WTC11 (cell line): ENCODE data around the gene ITLN1. TPM values are rescaled to one million over a fixed set of nuclear protein-coding genes. Genes with fewer than 3 reads are reported as not detected.

Source experiments
- ATAC-seq: fragments of 200-7000 bp; cut with Tn5 transposase; 2 replicates; pipeline ENCODE4 v1.10.0; 2021; ENCODE audit warnings: mild to moderate bottlenecking, moderate library complexity
- CTCF ChIA-PET: fragments of 300-600 bp; sonication (Branson Sonifier 250); formaldehyde crosslinking; loops from one replicate; lab custom pipeline; 2021; ENCODE audit warnings: antibody characterized with exemption; lab: Charles Lee
- POLR2A ChIA-PET: fragments of 350-600 bp; sonication (Branson Sonifier 250); formaldehyde crosslinking; loops from one replicate; lab custom pipeline; 2021; ENCODE audit warnings: antibody characterized with exemption; lab: Charles Lee
- DNase-seq: peaks from one replicate; pipeline ENCODE4 v3.0.0; 2021; ENCODE audit warnings: low spot score
- H3K27ac Mint-ChIP-seq: 2 replicates; pipeline ENCODE4 v1.8.0; 2021; ENCODE audit warnings: mixed read lengths
- H3K27me3 Mint-ChIP-seq: 2 replicates; pipeline ENCODE4 v1.8.0; 2021; ENCODE audit warnings: low read depth, mild to moderate bottlenecking, moderate library complexity, mixed read lengths
- H3K36me3 Mint-ChIP-seq: 2 replicates; pipeline ENCODE4 v1.8.0; 2021; ENCODE audit warnings: mixed read lengths
- H3K4me1 Mint-ChIP-seq: 2 replicates; pipeline ENCODE4 v1.8.0; 2022; ENCODE audit warnings: mixed read lengths
- H3K4me3 Mint-ChIP-seq: 2 replicates; pipeline ENCODE4 v1.8.0; 2021; ENCODE audit warnings: mild to moderate bottlenecking, moderate library complexity, mixed read lengths
- H3K9me3 Mint-ChIP-seq: 2 replicates; pipeline ENCODE4 v1.8.0; 2021; ENCODE audit warnings: mixed read lengths
- CBFB ChIP-seq: sonication (generic); formaldehyde crosslinking; IDR thresholded peaks from 2 replicates; pipeline ENCODE4 v1.8.1; 2022; ENCODE audit warnings: mild to moderate bottlenecking, low read depth, missing genetic modification reagents
- ELF4 ChIP-seq: sonication (generic); formaldehyde crosslinking; IDR thresholded peaks from 2 replicates; pipeline ENCODE4 v1.8.1; 2022; ENCODE audit warnings: low read depth, mild to moderate bottlenecking, moderate library complexity, missing genetic modification reagents
- ETV6 ChIP-seq: sonication (generic); formaldehyde crosslinking; IDR thresholded peaks from 2 replicates; pipeline ENCODE4 v1.8.1; 2022; ENCODE audit warnings: mild to moderate bottlenecking, missing genetic modification reagents
- FOXJ3 ChIP-seq: sonication (generic); formaldehyde crosslinking; IDR thresholded peaks from 2 replicates; pipeline ENCODE4 v1.9.0; 2021; ENCODE audit warnings: missing genetic modification reagents, mild to moderate bottlenecking, borderline replicate concordance
- GRHL2 ChIP-seq: fragments of 250-450 bp; sonication (Bioruptor Pico); IDR thresholded peaks from 2 replicates; pipeline ENCODE4 v1.8.0; 2022; ENCODE audit warnings: mild to moderate bottlenecking, moderate library complexity; ENCODE audit not compliant: insufficient replicate concordance, severe bottlenecking
- MYBL2 ChIP-seq: sonication (generic); formaldehyde crosslinking; IDR thresholded peaks from 2 replicates; pipeline ENCODE4 v1.8.1; 2023; ENCODE audit warnings: mild to moderate bottlenecking, moderate library complexity, missing genetic modification reagents
- NFATC4 ChIP-seq: fragments of 250-450 bp; sonication (Bioruptor Pico); IDR thresholded peaks from 2 replicates; pipeline ENCODE4 v1.9.0; 2021; ENCODE audit warnings: mild to moderate bottlenecking
- NFYB ChIP-seq: sonication (generic); formaldehyde crosslinking; conservative IDR thresholded peaks from 2 replicates; pipeline ENCODE4 v1.8.0; 2022; ENCODE audit warnings: low read depth, missing genetic modification reagents
- NR1H2 ChIP-seq: sonication (generic); formaldehyde crosslinking; IDR thresholded peaks from 2 replicates; pipeline ENCODE4 v1.9.0; 2021; ENCODE audit warnings: mild to moderate bottlenecking, moderate library complexity, missing genetic modification reagents
- NR3C1 ChIP-seq: sonication (generic); formaldehyde crosslinking; conservative IDR thresholded peaks from 2 replicates; pipeline ENCODE4 v1.8.1; 2023; ENCODE audit warnings: low read depth, mild to moderate bottlenecking, missing genetic modification reagents
- SMAD3 ChIP-seq: sonication (generic); formaldehyde crosslinking; IDR thresholded peaks from 2 replicates; pipeline ENCODE4 v1.8.0; 2022; ENCODE audit warnings: missing genetic modification reagents, mild to moderate bottlenecking, borderline replicate concordance
- SOX15 ChIP-seq: fragments of 250-450 bp; sonication (Bioruptor Pico); IDR thresholded peaks from 2 replicates; pipeline ENCODE4 v1.9.0; 2021; ENCODE audit warnings: mild to moderate bottlenecking
- ZBTB21 ChIP-seq: sonication (generic); formaldehyde crosslinking; IDR thresholded peaks from 2 replicates; pipeline ENCODE4 v1.8.1; 2023; ENCODE audit warnings: mild to moderate bottlenecking, missing genetic modification reagents, borderline replicate concordance
- ZNF121 ChIP-seq: sonication (generic); formaldehyde crosslinking; IDR thresholded peaks from 2 replicates; pipeline ENCODE4 v1.8.0; 2023; ENCODE audit warnings: missing genetic modification reagents
- ZNF423 ChIP-seq: fragments of 250-450 bp; sonication (Bioruptor Pico); IDR thresholded peaks from 2 replicates; pipeline ENCODE4 v2.1.2; 2022; ENCODE audit warnings: mild to moderate bottlenecking, moderate library complexity
- ZNF671 ChIP-seq: fragments of 250-450 bp; sonication (Bioruptor Pico); IDR thresholded peaks from 2 replicates; pipeline ENCODE4 v1.8.0; 2021; ENCODE audit warnings: mild to moderate bottlenecking
- total RNA-seq: library from RNA; stranded (reverse); gene quantifications from 3 replicates; pipeline ENCODE4 v1.2.3, GENCODE V29; 2021
- TF ChIP-seq, protein P1 (sequence below): sonication (generic); formaldehyde crosslinking; IDR thresholded peaks from 2 replicates; pipeline ENCODE4 v1.8.0; 2022; ENCODE audit warnings: mild to moderate bottlenecking, missing genetic modification reagents
- TF ChIP-seq, protein P2 (sequence below): fragments of 250-450 bp; sonication (Bioruptor Pico); IDR thresholded peaks from 2 replicates; pipeline ENCODE4 v1.9.0; 2021; ENCODE audit warnings: mild to moderate bottlenecking
- TF ChIP-seq, protein P3 (sequence below): sonication (generic); formaldehyde crosslinking; IDR thresholded peaks from 2 replicates; pipeline ENCODE4 v1.8.1; 2023; ENCODE audit warnings: mild to moderate bottlenecking, moderate library complexity, missing genetic modification reagents
- TF ChIP-seq, protein P4 (sequence below): sonication (generic); formaldehyde crosslinking; IDR thresholded peaks from 2 replicates; pipeline ENCODE4 v1.8.1; 2022; ENCODE audit warnings: low read depth, missing genetic modification reagents, borderline replicate concordance
- TF ChIP-seq, protein P5 (sequence below): sonication (generic); formaldehyde crosslinking; IDR thresholded peaks from 2 replicates; pipeline ENCODE4 v1.8.1; 2023; ENCODE audit warnings: mild to moderate bottlenecking, missing genetic modification reagents, borderline replicate concordance
- TF ChIP-seq, protein P6 (sequence below): sonication (generic); formaldehyde crosslinking; IDR thresholded peaks from 2 replicates; pipeline ENCODE4 v1.8.1; 2023; ENCODE audit warnings: mild to moderate bottlenecking, missing genetic modification reagents, moderate library complexity

ITLN1 gene
- total RNA-seq, 1 experiment from 2014 or later = not detected

DNA sequence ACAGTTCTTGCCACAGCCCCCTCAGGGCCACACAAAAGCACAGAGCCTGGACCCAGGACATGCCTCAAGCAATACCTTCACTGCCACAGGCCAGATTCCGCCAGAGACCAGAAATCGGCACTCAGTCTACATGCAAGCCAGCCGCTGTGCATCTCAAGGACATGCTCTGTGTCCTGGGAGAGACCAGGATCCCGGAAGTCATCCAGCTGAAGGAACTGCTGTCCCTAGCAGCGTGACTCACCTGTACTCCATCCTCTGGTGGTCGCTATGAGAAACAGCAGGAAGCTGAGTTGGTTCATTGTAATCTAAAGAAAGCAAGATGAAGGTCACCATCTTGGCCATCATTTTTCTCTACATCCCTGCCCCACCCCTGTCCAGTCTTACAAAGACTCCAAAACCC, 401 bp downstream of the ITLN1 start:
- Mint-ChIP-seq H3K4me3 (no peak overlapping the region), H3K27me3 (no peaks in the 10 kb centered on the region; the same call in 1 of the 2 replicates), H3K9me3 (no peaks in the 10 kb centered on the region), H3K36me3 (no peaks in the 10 kb centered on the region), H3K27ac (no peak overlapping the region), H3K4me1 (0 out of 2 replicates have a peak, but pooled peaks cover 2% of the 10 kb centered on the region)
- ATAC-seq (peak; percentile 95), DNase-seq (no peak)
- TF ChIP-seq ELF4 (CRISPR knock-in tag) = no peak
- TF ChIP-seq ZNF671 (CRISPR knock-in tag) = no peak
- no peak for TF ChIP-seq ETV6 (CRISPR knock-in tag)
- TF ChIP-seq CBFB (CRISPR knock-in tag) = no peak
- TF ChIP-seq, protein P1, sequence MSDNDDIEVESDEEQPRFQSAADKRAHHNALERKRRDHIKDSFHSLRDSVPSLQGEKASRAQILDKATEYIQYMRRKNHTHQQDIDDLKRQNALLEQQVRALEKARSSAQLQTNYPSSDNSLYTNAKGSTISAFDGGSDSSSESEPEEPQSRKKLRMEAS (CRISPR knock-in tag) = no peak
- TF ChIP-seq SOX15 (CRISPR knock-in tag) = no peak
- no peak for TF ChIP-seq GRHL2 (CRISPR knock-in tag)
- TF ChIP-seq, protein P2, sequence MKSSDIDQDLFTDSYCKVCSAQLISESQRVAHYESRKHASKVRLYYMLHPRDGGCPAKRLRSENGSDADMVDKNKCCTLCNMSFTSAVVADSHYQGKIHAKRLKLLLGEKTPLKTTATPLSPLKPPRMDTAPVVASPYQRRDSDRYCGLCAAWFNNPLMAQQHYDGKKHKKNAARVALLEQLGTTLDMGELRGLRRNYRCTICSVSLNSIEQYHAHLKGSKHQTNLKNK (CRISPR knock-in tag) = no peak
- TF ChIP-seq ZNF423 (CRISPR knock-in tag) = no peak
- TF ChIP-seq, protein P3, sequence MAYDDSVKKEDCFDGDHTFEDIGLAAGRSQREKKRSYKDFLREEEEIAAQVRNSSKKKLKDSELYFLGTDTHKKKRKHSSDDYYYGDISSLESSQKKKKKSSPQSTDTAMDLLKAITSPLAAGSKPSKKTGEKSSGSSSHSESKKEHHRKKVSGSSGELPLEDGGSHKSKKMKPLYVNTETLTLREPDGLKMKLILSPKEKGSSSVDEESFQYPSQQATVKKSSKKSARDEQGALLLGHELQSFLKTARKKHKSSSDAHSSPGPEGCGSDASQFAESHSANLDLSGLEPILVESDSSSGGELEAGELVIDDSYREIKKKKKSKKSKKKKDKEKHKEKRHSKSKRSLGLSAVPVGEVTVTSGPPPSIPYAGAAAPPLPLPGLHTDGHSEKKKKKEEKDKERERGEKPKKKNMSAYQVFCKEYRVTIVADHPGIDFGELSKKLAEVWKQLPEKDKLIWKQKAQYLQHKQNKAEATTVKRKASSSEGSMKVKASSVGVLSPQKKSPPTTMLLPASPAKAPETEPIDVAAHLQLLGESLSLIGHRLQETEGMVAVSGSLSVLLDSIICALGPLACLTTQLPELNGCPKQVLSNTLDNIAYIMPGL (CRISPR knock-in tag) = no peak
- no peak for TF ChIP-seq NFYB (CRISPR knock-in tag)
- no peak for TF ChIP-seq MYBL2 (CRISPR knock-in tag)
- CTCF ChIA-PET = interaction anchor here (0.5 to 2.3 kb wide), 23 partner anchors 11 to 255 kb away, joined by 3 to 20 read pairs (median 5); partner anchors contain the start of gene ITLN2
- POLR2A ChIA-PET = no interaction called here

DNA sequence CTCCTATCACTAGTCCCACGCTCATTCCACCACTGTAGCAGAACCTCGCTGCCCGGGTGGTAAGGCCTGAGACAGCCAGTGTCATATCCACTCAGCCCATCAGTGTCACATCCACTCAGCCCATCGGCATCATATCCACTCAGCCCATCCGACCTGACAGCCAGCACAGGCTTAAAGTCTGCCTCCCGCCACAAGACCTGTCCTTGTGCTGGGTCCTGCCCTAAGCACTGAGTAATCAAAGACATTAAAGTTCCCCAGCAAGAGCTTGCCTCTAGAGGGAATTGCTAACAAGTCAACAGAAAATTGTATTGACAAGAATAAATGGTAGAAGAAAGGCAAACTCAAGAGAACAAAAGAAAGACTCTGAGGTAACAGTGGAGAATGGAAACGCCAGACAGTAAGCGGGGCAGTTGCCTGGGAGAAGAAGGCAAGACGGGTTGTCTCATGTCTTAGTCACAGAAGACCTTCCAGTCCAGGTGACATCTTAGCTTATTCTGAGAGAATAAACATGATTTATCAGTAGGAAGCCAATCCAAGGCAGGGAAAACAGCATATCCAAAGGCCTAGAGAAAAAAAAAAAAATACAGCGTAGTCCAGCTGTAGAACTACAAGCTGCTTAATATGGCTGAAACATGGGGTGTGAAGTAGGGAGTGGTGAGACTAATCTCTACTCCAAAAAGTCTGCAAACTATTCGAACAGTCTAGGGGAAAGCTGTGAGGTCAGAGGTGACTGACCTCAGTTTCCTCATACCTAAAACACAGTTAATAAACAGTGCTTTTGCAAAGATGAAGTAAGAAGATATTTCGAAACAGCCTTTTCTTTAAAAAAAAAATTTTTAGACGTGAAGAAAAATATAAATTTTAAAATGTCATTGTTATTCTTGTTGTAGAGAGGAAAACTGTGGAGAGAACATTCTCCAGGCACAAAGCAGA, 1.1 kb downstream of the ITLN1 start:
- ChIA-PET CTCF (interaction anchor here (0.5 to 2.3 kb wide), 24 partner anchors 10 to 334 kb away, joined by 3 to 20 read pairs (median 4); partner anchors contain the start of gene ITLN2), POLR2A (no interaction called here)
- no peak for DNase-seq
- Mint-ChIP-seq H3K27ac (no peak overlapping the region), H3K4me1 (0 out of 2 replicates have a peak, but pooled peaks cover 2% of the 10 kb centered on the region), H3K4me3 (no peak overlapping the region), H3K9me3 (no peaks in the 10 kb centered on the region), H3K27me3 (no peaks in the 10 kb centered on the region; the same call in 1 of the 2 replicates), H3K36me3 (no peaks in the 10 kb centered on the region)
- no peak for ATAC-seq
- TF ChIP-seq SMAD3 (no peak), GRHL2 (CRISPR knock-in tag) (no peak), ZBTB21 (CRISPR knock-in tag) (no peak), NFATC4 (CRISPR knock-in tag) (no peak), ZNF121 (CRISPR knock-in tag) (no peak), NFYB (CRISPR knock-in tag) (no peak), NR1H2 (CRISPR knock-in tag) (no peak), NR3C1 (CRISPR knock-in tag) (no peak), FOXJ3 (no peak)
- TF ChIP-seq, protein P4, sequence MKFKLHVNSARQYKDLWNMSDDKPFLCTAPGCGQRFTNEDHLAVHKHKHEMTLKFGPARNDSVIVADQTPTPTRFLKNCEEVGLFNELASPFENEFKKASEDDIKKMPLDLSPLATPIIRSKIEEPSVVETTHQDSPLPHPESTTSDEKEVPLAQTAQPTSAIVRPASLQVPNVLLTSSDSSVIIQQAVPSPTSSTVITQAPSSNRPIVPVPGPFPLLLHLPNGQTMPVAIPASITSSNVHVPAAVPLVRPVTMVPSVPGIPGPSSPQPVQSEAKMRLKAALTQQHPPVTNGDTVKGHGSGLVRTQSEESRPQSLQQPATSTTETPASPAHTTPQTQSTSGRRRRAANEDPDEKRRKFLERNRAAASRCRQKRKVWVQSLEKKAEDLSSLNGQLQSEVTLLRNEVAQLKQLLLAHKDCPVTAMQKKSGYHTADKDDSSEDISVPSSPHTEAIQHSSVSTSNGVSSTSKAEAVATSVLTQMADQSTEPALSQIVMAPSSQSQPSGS (CRISPR knock-in tag) = no peak
- TF ChIP-seq, protein P5, sequence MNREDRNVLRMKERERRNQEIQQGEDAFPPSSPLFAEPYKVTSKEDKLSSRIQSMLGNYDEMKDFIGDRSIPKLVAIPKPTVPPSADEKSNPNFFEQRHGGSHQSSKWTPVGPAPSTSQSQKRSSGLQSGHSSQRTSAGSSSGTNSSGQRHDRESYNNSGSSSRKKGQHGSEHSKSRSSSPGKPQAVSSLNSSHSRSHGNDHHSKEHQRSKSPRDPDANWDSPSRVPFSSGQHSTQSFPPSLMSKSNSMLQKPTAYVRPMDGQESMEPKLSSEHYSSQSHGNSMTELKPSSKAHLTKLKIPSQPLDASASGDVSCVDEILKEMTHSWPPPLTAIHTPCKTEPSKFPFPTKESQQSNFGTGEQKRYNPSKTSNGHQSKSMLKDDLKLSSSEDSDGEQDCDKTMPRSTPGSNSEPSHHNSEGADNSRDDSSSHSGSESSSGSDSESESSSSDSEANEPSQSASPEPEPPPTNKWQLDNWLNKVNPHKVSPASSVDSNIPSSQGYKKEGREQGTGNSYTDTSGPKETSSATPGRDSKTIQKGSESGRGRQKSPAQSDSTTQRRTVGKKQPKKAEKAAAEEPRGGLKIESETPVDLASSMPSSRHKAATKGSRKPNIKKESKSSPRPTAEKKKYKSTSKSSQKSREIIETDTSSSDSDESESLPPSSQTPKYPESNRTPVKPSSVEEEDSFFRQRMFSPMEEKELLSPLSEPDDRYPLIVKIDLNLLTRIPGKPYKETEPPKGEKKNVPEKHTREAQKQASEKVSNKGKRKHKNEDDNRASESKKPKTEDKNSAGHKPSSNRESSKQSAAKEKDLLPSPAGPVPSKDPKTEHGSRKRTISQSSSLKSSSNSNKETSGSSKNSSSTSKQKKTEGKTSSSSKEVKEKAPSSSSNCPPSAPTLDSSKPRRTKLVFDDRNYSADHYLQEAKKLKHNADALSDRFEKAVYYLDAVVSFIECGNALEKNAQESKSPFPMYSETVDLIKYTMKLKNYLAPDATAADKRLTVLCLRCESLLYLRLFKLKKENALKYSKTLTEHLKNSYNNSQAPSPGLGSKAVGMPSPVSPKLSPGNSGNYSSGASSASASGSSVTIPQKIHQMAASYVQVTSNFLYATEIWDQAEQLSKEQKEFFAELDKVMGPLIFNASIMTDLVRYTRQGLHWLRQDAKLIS (CRISPR knock-in tag) = no peak
- TF ChIP-seq, protein P6, sequence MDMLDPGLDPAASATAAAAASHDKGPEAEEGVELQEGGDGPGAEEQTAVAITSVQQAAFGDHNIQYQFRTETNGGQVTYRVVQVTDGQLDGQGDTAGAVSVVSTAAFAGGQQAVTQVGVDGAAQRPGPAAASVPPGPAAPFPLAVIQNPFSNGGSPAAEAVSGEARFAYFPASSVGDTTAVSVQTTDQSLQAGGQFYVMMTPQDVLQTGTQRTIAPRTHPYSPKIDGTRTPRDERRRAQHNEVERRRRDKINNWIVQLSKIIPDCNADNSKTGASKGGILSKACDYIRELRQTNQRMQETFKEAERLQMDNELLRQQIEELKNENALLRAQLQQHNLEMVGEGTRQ (CRISPR knock-in tag) = no peak
